ENCODE data around the gene SLC24A3. TPM values are rescaled to one million over a fixed set of nuclear protein-coding genes. Genes with fewer than 3 reads are reported as not detected.

SLC24A3 gene
- total RNA-seq, 1 experiment from 2014 or later, result not detected

GRCh38 chr20:19295076-19295475, 82.6 kb downstream of the SLC24A3 start:
- in situ Hi-C loops (cut with HindIII; ENCODE audit: low pct_unique_long_range_greater_than_20kb, low sequenced_read_pairs), result no loop called here
- no TSS peak for BruUV-seq (replicated peaks)
- POLR2A ChIA-PET, result no interaction called here

GRCh38 chr20:19298652-19299051, 86.2 kb downstream of the SLC24A3 start:
- ATAC-seq (no peak), DNase-seq (ENCODE audit: low read depth, low spot score) (no peak)
- Histone ChIP-seq H3K4me1 (ENCODE audit: control insufficient read depth, insufficient read depth, low read length) (no peaks in the 10 kb centered on the region), H3K9me3 (ENCODE audit: control insufficient read depth, insufficient read depth, low read depth, low read length) (no peaks in the 10 kb centered on the region), H3K36me3 (ENCODE audit: control insufficient read depth, insufficient read depth, low read length) (no peaks in the 10 kb centered on the region), H3K4me3 (ENCODE audit: low read depth in 2 of 2, low read length in 2 of 2) (no peak overlapping the region), H3K27me3 (ENCODE audit: control insufficient read depth, insufficient read depth, low read length) (no peaks in the 10 kb centered on the region), H3K27ac (ENCODE audit: low read length) (no peak overlapping the region)
- BruUV-seq (replicated peaks), result no TSS peak
- POLR2A ChIA-PET, result no interaction called here
- CTCF ChIA-PET, result interaction anchor here (0.6 kb wide), 1 partner anchor 1617 kb away, joined by 6 read pairs; the partner anchor contains the start of gene RRBP1
- in situ Hi-C loops (cut with HindIII; ENCODE audit: low pct_unique_long_range_greater_than_20kb, low sequenced_read_pairs), result no loop called here
- intact Hi-C loops (cut with micrococcal nuclease; ENCODE audit: unreplicated experiment), result no loop called here
- TF ChIP-seq CTCF (IDR thresholded peaks at IDR 0.05) (no peak), POLR2AphosphoS5 (IDR thresholded peaks at IDR 0.05; ENCODE audit: low read depth, low read length) (no peak), REST (IDR thresholded peaks at IDR 0.05; ENCODE audit: insufficient read depth in 1 of 2, low read depth in 2 of 2, low read length in 1 of 2) (no peak), TCF7L2 (IDR thresholded peaks at IDR 0.05; ENCODE audit: low read depth, low read length) (no peak), SIN3A (IDR thresholded peaks at IDR 0.05; ENCODE audit: borderline replicate concordance, insufficient read depth, low read depth, low read length) (no peak)

More at GRCh38 chr20:19295076-19295475, 82.6 kb downstream of the SLC24A3 start:
- H3K27me3 ChIP-seq (ENCODE audit: control insufficient read depth, insufficient read depth, low read length), result no peaks in the 10 kb centered on the region
- intact Hi-C loops (cut with micrococcal nuclease; ENCODE audit: unreplicated experiment), result no loop called here
- H3K4me1 ChIP-seq (ENCODE audit: control insufficient read depth, insufficient read depth, low read length), result no peaks in the 10 kb centered on the region
- TF ChIP-seq TCF7L2 (IDR thresholded peaks at IDR 0.05; ENCODE audit: low read depth, low read length), result no peak
- no peak for TF ChIP-seq SIN3A (IDR thresholded peaks at IDR 0.05; ENCODE audit: borderline replicate concordance, insufficient read depth, low read depth, low read length)
- no peaks in the 10 kb centered on the region for H3K36me3 ChIP-seq (ENCODE audit: control insufficient read depth, insufficient read depth, low read length)
- H3K27ac ChIP-seq (ENCODE audit: low read length), result no peak overlapping the region
- CTCF ChIA-PET, result no interaction called here
- H3K4me3 ChIP-seq (ENCODE audit: low read depth in 2 of 2, low read length in 2 of 2), result no peak overlapping the region
- H3K9me3 ChIP-seq (ENCODE audit: control insufficient read depth, insufficient read depth, low read depth, low read length), result no peaks in the 10 kb centered on the region
- DNase-seq (ENCODE audit: low read depth, low spot score), result no peak
- ATAC-seq, result no peak

- TF ChIP-seq REST (IDR thresholded peaks at IDR 0.05; ENCODE audit: insufficient read depth in 1 of 2, low read depth in 2 of 2, low read length in 1 of 2), result no peak
- no peak for TF ChIP-seq TCF7L2 (IDR thresholded peaks at IDR 0.05; ENCODE audit: low read depth, low read length)
- no peak for TF ChIP-seq CTCF (IDR thresholded peaks at IDR 0.05)
- intact Hi-C loops (cut with micrococcal nuclease; ENCODE audit: unreplicated experiment), result no loop called here
- H3K9me3 ChIP-seq (ENCODE audit: control insufficient read depth, insufficient read depth, low read depth, low read length), result no peaks in the 10 kb centered on the region
- in situ Hi-C loops (cut with HindIII; ENCODE audit: low pct_unique_long_range_greater_than_20kb, low sequenced_read_pairs), result no loop called here
- no peaks in the 10 kb centered on the region for H3K4me1 ChIP-seq (ENCODE audit: control insufficient read depth, insufficient read depth, low read length)
- CTCF ChIA-PET, result no interaction called here
- H3K36me3 ChIP-seq (ENCODE audit: control insufficient read depth, insufficient read depth, low read length), result no peaks in the 10 kb centered on the region
- POLR2A ChIA-PET, result no interaction called here
- BruUV-seq (replicated peaks), result no TSS peak
- no peak overlapping the region for H3K4me3 ChIP-seq (ENCODE audit: low read depth in 2 of 2, low read length in 2 of 2)
- ATAC-seq, result no peak
- H3K27me3 ChIP-seq (ENCODE audit: control insufficient read depth, insufficient read depth, low read length), result no peaks in the 10 kb centered on the region
- DNase-seq (ENCODE audit: low read depth, low spot score), result no peak
- H3K27ac ChIP-seq (ENCODE audit: low read length), result no peak overlapping the region
Observed at GRCh38 chr20:19300395-19300794, 88.0 kb downstream of the SLC24A3 start.

Measured in Panc1 (cell line).